ENCODE data around the gene KATNAL1. TPM values are rescaled to one million over a fixed set of nuclear protein-coding genes. Genes with fewer than 3 reads are reported as not detected.

KATNAL1 gene
- polyA plus RNA-seq, 1 of the 3 experiments (the other 2 are of a cell fraction), result 5.1 TPM

DNA sequence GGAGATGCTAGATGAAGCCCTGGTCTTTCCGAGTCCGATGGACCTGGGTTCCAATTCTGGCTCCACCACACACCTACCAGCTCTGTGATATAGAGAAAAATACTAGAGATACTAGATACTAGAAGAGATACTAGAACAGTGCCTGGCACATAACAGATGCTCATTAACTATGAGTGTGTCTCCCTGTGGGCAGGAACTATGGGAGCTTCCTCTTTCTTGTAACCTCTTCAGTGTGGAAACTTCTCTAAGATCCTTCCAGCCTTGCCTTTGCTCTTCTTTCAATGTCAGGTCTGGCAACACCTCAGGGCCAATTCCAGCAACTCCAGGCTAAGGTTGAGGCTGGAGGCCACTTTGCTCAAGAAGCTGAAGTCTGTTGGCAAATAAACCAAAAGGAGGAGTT, 143.9 kb downstream of the KATNAL1 start:
- H3K36me3 ChIP-seq (replicated peaks in 1 of 2; ENCODE audit: control insufficient read depth in 1 of 2, insufficient read depth in 2 of 2, low read length in 1 of 2), result no peaks in the 10 kb centered on the region
- ChIA-PET POLR2A (no interaction called here), CTCF (no interaction called here)
- H3K79me2 ChIP-seq (ENCODE audit: insufficient read depth), result no peaks in the 10 kb centered on the region
- no peak overlapping the region for H3K27ac ChIP-seq (ENCODE audit: low read depth in 2 of 2, low read length in 1 of 2)
- H3K4me1 ChIP-seq (ENCODE audit: control insufficient read depth in 1 of 2, insufficient read depth in 2 of 2, low read depth in 1 of 2, low read length in 1 of 2), result no peaks in the 10 kb centered on the region; a peak in 1 of 4 replicates
- DNase-seq, result no peak
- no peak overlapping the region for H3K9ac ChIP-seq
- H3K4me2 ChIP-seq, result no peak overlapping the region
- TF ChIP-seq, protein P1, sequence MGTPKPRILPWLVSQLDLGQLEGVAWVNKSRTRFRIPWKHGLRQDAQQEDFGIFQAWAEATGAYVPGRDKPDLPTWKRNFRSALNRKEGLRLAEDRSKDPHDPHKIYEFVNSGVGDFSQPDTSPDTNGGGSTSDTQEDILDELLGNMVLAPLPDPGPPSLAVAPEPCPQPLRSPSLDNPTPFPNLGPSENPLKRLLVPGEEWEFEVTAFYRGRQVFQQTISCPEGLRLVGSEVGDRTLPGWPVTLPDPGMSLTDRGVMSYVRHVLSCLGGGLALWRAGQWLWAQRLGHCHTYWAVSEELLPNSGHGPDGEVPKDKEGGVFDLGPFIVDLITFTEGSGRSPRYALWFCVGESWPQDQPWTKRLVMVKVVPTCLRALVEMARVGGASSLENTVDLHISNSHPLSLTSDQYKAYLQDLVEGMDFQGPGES (IDR thresholded peaks at IDR 0.05; ENCODE audit: low read depth, low read length), result no peak
- no peak for TF ChIP-seq FOXJ3 (CRISPR knock-in tag; IDR thresholded peaks at IDR 0.05)
- TF ChIP-seq, protein P2, sequence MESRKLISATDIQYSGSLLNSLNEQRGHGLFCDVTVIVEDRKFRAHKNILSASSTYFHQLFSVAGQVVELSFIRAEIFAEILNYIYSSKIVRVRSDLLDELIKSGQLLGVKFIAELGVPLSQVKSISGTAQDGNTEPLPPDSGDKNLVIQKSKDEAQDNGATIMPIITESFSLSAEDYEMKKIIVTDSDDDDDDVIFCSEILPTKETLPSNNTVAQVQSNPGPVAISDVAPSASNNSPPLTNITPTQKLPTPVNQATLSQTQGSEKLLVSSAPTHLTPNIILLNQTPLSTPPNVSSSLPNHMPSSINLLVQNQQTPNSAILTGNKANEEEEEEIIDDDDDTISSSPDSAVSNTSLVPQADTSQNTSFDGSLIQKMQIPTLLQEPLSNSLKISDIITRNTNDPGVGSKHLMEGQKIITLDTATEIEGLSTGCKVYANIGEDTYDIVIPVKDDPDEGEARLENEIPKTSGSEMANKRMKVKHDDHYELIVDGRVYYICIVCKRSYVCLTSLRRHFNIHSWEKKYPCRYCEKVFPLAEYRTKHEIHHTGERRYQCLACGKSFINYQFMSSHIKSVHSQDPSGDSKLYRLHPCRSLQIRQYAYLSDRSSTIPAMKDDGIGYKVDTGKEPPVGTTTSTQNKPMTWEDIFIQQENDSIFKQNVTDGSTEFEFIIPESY (IDR thresholded peaks at IDR 0.05; ENCODE audit: borderline replicate concordance, low read depth), result no peak
- no peak for TF ChIP-seq NRF1 (IDR thresholded peaks at IDR 0.05; ENCODE audit: low read depth, low read length)
- TF ChIP-seq, protein P3, sequence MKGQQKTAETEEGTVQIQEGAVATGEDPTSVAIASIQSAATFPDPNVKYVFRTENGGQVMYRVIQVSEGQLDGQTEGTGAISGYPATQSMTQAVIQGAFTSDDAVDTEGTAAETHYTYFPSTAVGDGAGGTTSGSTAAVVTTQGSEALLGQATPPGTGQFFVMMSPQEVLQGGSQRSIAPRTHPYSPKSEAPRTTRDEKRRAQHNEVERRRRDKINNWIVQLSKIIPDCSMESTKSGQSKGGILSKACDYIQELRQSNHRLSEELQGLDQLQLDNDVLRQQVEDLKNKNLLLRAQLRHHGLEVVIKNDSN (IDR thresholded peaks at IDR 0.05; ENCODE audit: borderline replicate concordance, low read depth), result no peak
- TF ChIP-seq EP300 (IDR thresholded peaks at IDR 0.05; ENCODE audit: borderline replicate concordance in 1 of 2, low read depth in 1 of 2, low read length in 1 of 2), result no peak
- TF ChIP-seq, protein P4, sequence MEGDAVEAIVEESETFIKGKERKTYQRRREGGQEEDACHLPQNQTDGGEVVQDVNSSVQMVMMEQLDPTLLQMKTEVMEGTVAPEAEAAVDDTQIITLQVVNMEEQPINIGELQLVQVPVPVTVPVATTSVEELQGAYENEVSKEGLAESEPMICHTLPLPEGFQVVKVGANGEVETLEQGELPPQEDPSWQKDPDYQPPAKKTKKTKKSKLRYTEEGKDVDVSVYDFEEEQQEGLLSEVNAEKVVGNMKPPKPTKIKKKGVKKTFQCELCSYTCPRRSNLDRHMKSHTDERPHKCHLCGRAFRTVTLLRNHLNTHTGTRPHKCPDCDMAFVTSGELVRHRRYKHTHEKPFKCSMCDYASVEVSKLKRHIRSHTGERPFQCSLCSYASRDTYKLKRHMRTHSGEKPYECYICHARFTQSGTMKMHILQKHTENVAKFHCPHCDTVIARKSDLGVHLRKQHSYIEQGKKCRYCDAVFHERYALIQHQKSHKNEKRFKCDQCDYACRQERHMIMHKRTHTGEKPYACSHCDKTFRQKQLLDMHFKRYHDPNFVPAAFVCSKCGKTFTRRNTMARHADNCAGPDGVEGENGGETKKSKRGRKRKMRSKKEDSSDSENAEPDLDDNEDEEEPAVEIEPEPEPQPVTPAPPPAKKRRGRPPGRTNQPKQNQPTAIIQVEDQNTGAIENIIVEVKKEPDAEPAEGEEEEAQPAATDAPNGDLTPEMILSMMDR (IDR thresholded peaks at IDR 0.05), result no peak
- no peak for TF ChIP-seq RXRA (IDR thresholded peaks at IDR 0.05; ENCODE audit: borderline replicate concordance, low read depth)
- TF ChIP-seq MXI1 (IDR thresholded peaks at IDR 0.05; ENCODE audit: low read depth, low read length), result no peak
- no peak for TF ChIP-seq RAD21 (IDR thresholded peaks at IDR 0.05; ENCODE audit: low read length)
- TF ChIP-seq NFIC (IDR thresholded peaks at IDR 0.05; ENCODE audit: borderline replicate concordance), result no peak
- TF ChIP-seq RFX5 (IDR thresholded peaks at IDR 0.05; ENCODE audit: low read length), result no peak
- no peak for TF ChIP-seq GABPA (IDR thresholded peaks at IDR 0.05; ENCODE audit: low read depth)
- TF ChIP-seq MEF2A (IDR thresholded peaks at IDR 0.05; ENCODE audit: borderline replicate concordance, low read depth), result no peak
- no peak for TF ChIP-seq YY1 (IDR thresholded peaks at IDR 0.05; ENCODE audit: low read depth)
- no peak for TF ChIP-seq GATA2 (CRISPR knock-in tag; IDR thresholded peaks at IDR 0.05)
- TF ChIP-seq SMC3 (IDR thresholded peaks at IDR 0.05; ENCODE audit: low read depth, low read length), result no peak
- TF ChIP-seq FOSL2 (IDR thresholded peaks at IDR 0.05; ENCODE audit: borderline replicate concordance, low read depth), result no peak
- TF ChIP-seq EZH2phosphoT487 (IDR thresholded peaks at IDR 0.05; ENCODE audit: borderline replicate concordance, low read depth), result no peak
- TF ChIP-seq FOXM1 (IDR thresholded peaks at IDR 0.05; ENCODE audit: low read depth), result no peak
- H3F3A ChIP-seq (replicated peaks; ENCODE audit: insufficient read depth), result no peaks in the 10 kb centered on the region
- H2AFZ ChIP-seq (ENCODE audit: low read depth), result no peak overlapping the region
- H3K27me3 ChIP-seq (ENCODE audit: insufficient read depth), result no peaks in the 10 kb centered on the region
- 87% methylated on average over 2 of the region's 2 CpGs for WGBS (ENCODE audit: low lambda C conversion rate)
- no peak overlapping the region for H3K4me3 ChIP-seq (ENCODE audit: low read depth in 2 of 2, low read length in 1 of 2)
- no peaks in the 10 kb centered on the region for H4K20me1 ChIP-seq (ENCODE audit: insufficient read depth)
- no peaks in the 10 kb centered on the region for H3K9me2 ChIP-seq
- H3K9me3 ChIP-seq, result no peaks in the 10 kb centered on the region
